A673 (cell line): ENCODE data around the gene NBEAL1.

Source experiments
- EZH2 ChIP-seq: fragments of 200-600 bp; sonication (generic); IDR thresholded peaks from 2 replicates; pipeline ENCODE4 v1.6.1; 2017; ENCODE audit warnings: borderline replicate concordance, low read depth, mild to moderate bottlenecking, mixed read lengths, antibody characterized with exemption, low read length; ENCODE audit not compliant: poor library complexity, severe bottlenecking
- TF ChIP-seq, protein P1 (sequence below): fragments of 300-800, 200-600 bp; sonication (generic); conservative IDR thresholded peaks from 2 replicates; pipeline ENCODE4 v1.5.1; 2017; ENCODE audit warnings: low read depth, mild to moderate bottlenecking, antibody characterized with exemption, low read length, moderate library complexity, mixed read lengths

DNA sequence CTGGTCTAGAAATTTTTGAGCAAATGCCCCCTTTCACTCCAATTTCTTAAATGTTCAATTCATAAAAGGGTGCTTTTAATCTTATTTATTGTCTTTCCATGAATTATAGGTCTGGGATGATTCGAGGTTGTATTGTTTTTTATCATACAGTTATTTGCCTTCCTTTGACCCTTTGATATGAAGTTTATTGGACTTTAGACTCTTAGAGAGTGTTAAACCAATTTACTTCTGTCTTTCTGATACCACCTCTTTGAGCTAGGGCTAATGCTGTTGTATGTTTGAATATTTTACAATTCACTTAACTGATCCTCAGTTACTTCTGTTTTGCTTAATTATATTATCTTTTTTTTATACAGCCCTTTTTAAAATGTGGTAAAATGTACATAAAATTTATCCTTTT is 134.5 kb downstream of the NBEAL1 start:
- TF ChIP-seq, protein P1, sequence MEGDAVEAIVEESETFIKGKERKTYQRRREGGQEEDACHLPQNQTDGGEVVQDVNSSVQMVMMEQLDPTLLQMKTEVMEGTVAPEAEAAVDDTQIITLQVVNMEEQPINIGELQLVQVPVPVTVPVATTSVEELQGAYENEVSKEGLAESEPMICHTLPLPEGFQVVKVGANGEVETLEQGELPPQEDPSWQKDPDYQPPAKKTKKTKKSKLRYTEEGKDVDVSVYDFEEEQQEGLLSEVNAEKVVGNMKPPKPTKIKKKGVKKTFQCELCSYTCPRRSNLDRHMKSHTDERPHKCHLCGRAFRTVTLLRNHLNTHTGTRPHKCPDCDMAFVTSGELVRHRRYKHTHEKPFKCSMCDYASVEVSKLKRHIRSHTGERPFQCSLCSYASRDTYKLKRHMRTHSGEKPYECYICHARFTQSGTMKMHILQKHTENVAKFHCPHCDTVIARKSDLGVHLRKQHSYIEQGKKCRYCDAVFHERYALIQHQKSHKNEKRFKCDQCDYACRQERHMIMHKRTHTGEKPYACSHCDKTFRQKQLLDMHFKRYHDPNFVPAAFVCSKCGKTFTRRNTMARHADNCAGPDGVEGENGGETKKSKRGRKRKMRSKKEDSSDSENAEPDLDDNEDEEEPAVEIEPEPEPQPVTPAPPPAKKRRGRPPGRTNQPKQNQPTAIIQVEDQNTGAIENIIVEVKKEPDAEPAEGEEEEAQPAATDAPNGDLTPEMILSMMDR = no peak
- TF ChIP-seq EZH2 = no peak
